ENCODE measurements around the gene SUGCT.

SUGCT gene

DNA sequence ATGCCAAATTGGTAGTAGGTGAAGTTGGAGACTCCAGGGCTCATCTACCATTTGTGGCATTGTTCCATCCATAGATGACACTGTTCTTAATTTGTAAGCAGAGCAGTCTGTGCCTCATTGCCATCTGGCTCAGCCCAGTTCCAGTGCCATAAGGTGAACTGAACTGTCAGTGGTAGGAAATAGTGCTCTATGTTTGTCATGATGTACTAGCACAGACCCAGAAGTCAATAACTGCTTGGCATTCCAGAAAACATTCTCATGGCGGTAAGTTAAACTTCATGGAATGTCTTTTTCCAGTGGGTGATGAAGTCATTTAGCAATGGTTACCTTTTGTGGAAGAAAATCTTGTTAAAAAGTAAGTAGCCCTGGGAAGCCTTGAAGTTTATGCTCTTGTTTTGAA is 302.7 kb downstream of the SUGCT start:
- no peak for TF ChIP-seq SIN3A (IDR thresholded peaks at IDR 0.05; ENCODE audit: borderline replicate concordance, insufficient read depth, low read length)
- no peak for TF ChIP-seq FOXP2 (optimal IDR thresholded peaks at IDR 0.05; ENCODE audit: borderline replicate concordance, extremely low read depth, extremely low read length, insufficient read depth)
- TF ChIP-seq REST (IDR thresholded peaks at IDR 0.05; ENCODE audit: insufficient read depth in 1 of 2, low read depth in 2 of 2, low read length in 2 of 2): no peak
- no peak for TF ChIP-seq TAF1 (IDR thresholded peaks at IDR 0.05; ENCODE audit: borderline replicate concordance, insufficient read depth, low read length)
- TF ChIP-seq POLR2AphosphoS5 (IDR thresholded peaks at IDR 0.05; ENCODE audit: low read depth, low read length): no peak

DNA sequence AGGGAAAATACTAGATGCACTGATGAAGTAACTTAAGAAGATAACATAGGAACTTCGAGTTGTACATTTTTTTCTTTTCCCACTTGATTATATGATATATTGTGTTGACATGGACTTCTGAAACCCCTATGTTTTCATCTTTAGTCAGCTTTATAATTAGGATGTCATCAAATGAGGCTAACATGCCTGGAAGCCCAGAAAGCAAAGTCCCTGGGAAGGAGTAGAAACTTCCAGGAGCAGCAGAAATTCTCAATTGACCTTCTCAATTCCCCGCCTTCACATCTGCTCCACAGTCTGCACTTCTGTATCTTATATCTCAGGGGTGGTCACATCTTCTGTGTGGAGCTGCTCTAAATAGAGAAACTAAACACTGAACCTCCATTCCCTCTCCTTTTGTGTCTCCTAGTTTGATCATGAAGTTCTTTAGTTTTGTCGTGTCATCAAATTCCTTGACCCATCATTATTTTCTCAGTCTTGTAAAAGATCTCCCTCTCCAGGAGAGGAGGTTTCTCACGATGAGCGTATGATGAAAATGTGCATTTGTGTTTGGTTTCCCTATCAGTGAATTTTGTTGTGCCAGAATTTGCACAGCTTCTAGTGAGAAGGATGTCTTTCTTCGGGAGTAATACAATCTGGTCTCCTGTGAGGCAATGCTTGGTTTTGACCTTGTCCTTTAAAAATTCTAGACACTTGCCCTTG is 303.3 kb downstream of the SUGCT start:
- no peak for TF ChIP-seq TAF1 (IDR thresholded peaks at IDR 0.05; ENCODE audit: borderline replicate concordance, insufficient read depth, low read length)

GRCh38 chr7:40439686-40440085 is 304.9 kb downstream of the SUGCT start:
- no peak for TF ChIP-seq REST (IDR thresholded peaks at IDR 0.05; ENCODE audit: insufficient read depth in 1 of 2, low read depth in 2 of 2, low read length in 2 of 2)

DNA sequence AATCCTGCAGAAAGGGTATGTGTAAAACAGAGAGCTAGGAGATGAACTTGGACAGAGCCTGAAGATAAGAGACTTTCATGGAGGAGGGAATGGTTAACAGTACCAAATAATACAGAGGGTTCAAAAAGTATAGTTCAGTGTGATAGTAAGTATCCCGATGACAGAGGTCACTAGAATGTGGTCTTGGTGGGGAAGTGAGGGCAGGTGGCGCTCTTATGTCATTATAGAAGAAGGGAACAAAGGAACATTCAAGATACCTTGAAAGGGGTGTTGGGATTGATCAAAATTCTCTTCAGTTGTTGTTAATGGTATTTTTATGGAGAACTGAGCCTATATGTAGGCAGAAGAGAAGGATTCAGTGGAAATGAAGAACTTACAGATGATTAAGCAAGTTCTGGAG is 312.5 kb downstream of the SUGCT start:
- TF ChIP-seq FOXP2 (optimal IDR thresholded peaks at IDR 0.05; ENCODE audit: borderline replicate concordance, extremely low read depth, extremely low read length, insufficient read depth): no peak
- TF ChIP-seq REST (IDR thresholded peaks at IDR 0.05; ENCODE audit: insufficient read depth in 1 of 2, low read depth in 2 of 2, low read length in 2 of 2): no peak
- no peak for TF ChIP-seq POLR2AphosphoS5 (IDR thresholded peaks at IDR 0.05; ENCODE audit: low read depth, low read length)
- no peak for TF ChIP-seq TAF1 (IDR thresholded peaks at IDR 0.05; ENCODE audit: borderline replicate concordance, insufficient read depth, low read length)
- no peak for TF ChIP-seq SIN3A (IDR thresholded peaks at IDR 0.05; ENCODE audit: borderline replicate concordance, insufficient read depth, low read length)

DNA sequence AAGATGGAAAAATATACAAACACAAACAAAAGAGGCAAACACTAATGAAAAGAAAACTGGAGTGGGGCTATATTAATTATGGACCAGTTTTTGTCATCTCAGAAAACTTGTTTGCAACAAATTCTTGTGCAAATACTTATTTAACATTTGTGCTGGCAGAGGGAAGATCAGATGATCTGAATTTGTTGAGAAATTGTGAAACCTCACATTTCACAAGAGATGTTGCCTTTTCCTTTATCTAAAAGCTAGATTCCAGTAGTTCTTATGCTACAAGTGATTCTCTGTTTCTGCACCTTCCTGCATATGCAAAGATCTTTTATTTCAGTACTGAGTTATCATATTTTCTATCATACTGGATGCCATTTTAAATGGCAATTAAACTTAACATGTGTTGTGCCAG is 320.7 kb downstream of the SUGCT start:
- TF ChIP-seq TAF1 (IDR thresholded peaks at IDR 0.05; ENCODE audit: borderline replicate concordance, insufficient read depth, low read length) (no peak), POLR2AphosphoS5 (IDR thresholded peaks at IDR 0.05; ENCODE audit: low read depth, low read length) (no peak), REST (IDR thresholded peaks at IDR 0.05; ENCODE audit: insufficient read depth in 1 of 2, low read depth in 2 of 2, low read length in 2 of 2) (no peak), SIN3A (IDR thresholded peaks at IDR 0.05; ENCODE audit: borderline replicate concordance, insufficient read depth, low read length) (no peak), FOXP2 (optimal IDR thresholded peaks at IDR 0.05; ENCODE audit: borderline replicate concordance, extremely low read depth, extremely low read length, insufficient read depth) (no peak)
